ENCODE results near the gene ASMTL.
A peak's percentile ranks its signal among the peaks of the same experiment; 100 is the strongest.
"Not testable (repeated sequence)": the region's sequence is repeated elsewhere in the genome, so short reads cannot be mapped to it uniquely, and the experiment has no call there.

ASMTL gene

DNA sequence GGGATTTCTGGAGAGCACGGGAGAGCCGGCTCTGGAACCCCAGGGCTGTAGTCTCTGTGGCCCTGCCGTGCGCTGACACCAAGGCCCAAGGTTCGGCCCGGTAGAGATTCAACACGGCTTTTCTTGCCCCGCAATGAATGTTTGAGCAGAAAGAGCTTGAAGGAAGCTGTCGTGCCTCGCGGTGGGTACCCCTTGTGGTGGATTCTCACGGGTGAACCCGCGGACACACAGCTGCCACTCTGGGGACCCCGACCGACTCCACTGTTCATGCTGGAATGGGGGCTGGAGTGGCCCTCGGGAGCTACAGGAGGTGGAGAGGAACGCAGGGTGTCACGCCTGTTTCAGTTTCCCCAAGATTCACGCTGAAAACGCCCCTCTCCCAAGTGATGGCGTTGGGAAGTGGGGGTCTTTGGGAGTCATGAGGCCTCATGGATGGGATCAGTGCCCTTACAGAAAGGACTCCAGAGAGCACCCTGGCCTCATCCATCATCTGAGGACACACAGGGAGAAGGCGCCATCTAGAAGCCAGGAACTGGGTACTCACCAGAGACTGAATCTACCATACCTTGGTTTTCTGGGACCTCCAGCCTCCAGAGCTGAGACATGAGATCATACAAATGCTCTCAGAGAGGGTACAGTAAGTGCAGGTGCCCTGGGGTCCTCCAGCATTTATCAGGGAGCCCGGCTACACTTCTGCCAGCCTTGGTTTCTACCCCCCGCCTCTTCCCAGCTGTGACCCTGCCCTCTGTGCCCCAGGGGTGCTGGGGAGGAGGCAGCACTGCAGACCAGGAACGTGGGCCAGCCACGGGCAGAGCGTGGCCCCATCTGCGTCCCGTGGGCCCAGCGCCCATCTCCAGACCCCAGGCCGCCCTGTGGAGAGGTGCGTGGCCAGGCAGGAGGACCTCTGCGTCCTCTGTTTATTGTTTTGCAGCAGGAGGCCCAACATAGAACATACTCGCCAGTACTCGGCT lies 67.2 kb downstream of the ASMTL start:
- DNase-seq = no peak

GRCh38 chrX:1384658-1385252 lies 68.0 kb downstream of the ASMTL start:
- peak; percentile 69 for DNase-seq

DNA sequence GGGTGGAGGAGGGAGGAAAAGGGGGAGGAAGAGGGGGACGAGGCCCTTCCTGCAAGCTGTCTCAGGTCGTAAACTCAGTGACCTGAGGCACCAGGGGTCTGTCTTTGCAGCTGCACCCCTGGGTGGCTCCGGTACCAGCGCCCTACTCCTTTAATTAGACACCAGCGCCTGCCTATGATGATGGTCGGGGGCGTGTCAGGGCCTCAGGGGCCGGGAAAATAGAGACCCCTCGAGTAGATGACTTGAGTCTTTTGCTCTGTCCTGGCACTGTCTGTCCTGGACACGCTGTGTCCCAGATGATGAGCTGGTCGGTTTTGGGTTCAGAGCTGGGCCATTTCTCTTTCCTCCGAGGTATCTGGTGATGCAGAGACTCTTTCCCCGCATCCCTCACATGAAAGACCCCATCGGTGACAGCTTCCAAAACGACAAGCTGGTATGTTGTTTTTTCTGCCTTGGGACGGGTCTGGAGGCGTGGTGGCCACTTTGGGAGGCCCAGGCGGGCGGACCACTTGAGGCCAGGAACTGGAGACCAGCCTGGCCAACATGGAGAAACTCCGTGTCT lies 72.0 kb downstream of the ASMTL start:
- peak; percentile 66 for DNase-seq

- DNase-seq = no peak
Observed at GRCh38 chrX:1378306-1378759, 74.4 kb downstream of the ASMTL start.

- DNase-seq = no peak
Observed at GRCh38 chrX:1368385-1368698, 84.4 kb downstream of the ASMTL start.

- DNase-seq = not testable (repeated sequence)
Observed at GRCh38 chrX:1366363-1366762, 86.3 kb downstream of the ASMTL start.

DNA sequence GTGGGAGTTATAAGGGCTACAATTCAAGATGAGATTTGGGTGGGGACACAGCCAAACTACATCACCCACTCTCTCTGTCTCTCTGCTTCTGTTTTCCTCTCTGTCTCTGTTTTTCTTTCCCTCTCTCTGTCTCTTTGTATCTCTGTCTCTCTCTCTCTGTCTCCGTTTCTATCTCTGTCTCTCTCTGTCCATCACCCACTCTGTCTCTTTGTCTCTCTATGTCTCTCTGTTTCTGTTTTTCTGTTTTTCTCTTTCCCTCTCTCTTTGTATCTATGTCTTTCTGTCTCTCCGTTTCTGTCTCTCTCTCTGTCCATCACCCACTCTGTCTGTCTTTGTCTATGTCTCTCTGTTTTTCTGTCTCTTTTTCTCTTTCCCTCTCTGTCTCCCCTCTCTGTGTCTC lies 90.8 kb downstream of the ASMTL start:
- no peak for DNase-seq

GRCh38 chrX:1361275-1361674 lies 91.4 kb downstream of the ASMTL start:
- no peak for DNase-seq

DNA sequence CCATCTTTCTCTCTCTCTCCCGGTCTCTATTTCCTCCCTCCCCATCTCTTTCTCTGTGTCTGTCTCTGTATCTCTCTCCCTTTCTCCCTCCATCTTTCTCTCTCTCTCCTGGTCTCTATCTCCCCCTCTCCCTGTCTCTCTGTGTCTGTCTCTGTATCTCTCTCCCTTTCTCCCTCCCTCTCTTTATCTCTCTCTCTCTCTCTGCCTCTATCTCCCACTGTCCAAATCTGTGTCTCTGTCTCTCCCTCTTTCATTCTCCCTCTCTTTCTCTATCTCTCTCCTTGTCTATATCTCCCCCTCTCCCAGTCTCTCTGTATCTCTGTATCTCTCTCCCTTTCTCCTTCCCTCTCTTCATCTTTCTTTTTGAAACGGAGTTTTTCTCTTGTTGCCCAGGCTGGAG lies 92.5 kb downstream of the ASMTL start:
- no peak for DNase-seq

GRCh38 chrX:1359477-1359873 lies 93.2 kb downstream of the ASMTL start:
- no peak for DNase-seq

GRCh38 chrX:1358793-1359476 lies 93.8 kb downstream of the ASMTL start:
- DNase-seq = no peak

DNA sequence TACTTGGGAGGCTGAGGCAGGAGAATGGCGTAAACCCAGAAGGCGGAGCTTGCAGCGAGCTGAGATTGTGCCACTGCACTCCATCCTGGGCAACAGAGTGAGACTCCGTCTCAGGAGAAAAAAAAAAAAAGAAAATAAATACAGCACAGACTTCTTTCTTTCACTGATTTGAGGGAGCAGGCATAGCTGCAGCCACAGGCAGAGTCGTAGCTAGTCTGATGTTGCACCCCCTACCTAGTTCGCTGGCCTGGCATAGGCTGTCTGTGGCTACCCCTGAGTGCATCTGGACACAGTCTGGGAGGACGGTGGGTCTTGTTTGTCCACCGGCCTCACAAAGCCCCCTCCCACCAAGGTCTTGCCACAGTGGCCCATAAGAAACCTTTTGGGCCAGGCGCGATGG lies 94.7 kb downstream of the ASMTL start:
- no peak for DNase-seq

DNA sequence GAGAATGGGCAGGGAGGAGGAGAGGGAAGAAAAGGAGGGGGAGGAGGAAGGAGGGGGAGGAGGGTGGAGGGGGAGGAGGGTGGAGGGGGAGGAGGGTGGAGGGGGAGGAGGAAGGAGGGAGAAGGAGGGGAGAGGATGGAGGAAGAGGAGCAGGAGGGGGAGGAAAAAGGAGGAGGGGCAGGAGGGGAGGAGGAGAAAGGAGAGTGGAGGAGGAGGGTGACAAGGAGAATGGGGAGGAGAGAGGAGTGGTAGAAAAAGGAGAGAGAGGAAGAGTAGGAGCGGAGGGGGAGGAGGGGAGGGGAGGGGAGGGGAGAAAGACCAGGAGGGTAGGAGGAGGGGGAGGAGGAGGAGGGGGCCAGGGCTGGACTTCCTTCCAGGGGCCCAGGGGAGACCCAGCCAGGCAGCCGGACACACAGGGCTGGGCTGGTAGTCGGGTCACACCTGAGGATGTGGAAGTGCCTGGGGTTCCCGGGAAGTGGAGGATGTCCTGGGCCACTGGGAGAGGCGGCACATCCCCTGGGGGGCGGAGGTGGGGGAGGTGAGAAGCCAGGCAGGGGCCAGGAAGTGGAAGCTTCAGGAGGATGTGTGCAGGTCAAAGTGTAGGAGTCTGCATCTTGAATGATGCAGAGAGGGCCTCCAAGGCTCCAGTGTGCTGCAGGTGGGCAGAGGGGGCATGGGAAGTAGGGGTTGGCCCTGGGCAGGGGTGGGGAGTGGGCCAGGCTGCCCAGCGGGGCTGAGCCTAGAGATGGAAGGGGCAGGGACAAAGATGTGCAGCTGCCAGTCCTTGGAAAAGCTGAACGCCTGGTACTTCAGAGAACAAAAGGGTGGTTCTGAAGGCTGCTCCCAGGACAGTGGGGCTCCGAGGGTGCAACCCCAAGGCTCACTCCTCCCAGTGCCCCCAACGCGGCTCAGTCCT lies 97.3 kb downstream of the ASMTL start:
- DNase-seq = no peak

DNA sequence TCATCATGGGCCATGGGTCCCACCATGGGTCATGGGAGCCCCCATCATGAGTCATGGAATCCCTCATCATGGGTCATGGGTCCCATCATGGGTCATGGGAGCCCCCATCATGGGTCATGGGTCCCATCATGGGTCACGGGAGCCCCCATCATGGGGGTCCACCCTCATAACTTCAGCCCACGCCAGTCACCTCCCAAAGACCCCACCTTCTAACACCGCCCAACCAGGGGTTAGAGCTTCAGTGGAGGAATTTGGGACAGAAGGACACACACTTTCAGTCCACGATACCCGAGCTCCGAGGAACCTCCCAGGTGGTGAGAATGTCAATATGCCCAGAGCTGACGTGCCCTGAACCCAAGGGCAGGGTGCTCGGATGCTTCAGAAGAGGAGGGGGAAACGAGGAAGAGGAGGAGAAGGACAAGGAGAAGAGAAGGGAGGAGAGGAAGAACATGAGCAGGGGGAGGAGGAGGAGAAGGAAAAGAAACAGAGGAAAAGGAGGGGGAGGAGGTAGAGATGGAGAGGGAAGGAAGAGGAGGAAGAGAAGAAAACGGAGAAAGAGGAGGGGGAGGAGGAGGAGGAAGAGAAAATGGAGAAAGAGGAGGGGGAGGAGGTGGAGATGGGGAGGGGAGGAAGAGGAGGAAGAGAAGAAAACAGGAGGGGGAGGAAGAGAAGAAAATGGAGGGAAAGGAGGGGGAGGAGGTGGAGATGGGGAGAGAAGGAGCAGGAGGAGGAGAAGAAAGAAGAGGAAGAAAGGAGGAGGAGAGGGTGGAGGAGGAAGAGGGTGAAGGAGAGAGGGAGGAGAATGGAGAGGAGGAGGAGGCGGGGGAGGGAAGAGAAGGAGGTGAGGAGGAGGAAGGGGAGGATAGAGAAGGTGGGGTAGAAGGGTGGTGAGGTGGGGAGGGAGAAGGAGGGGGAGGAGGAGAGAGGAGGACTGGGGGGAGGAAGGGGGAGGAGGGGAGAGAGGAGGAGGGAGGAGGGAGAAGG lies 98.4 kb downstream of the ASMTL start:
- DNase-seq = no peak

Data from activated CD8-positive, alpha-beta memory T cell treated with anti-CD3 and anti-CD28 coated beads for 24 hours (primary cell).